Heart left ventricle (tissue), 16 donors: ENCODE measurements around the gene YPEL3. TPM values are rescaled to one million over a fixed set of nuclear protein-coding genes. Genes with fewer than 3 reads are reported as not detected.

Experiments
- ATAC-seq, 4 donors: fragments of 200-7000 bp; cut with Tn5 transposase; one replicate each; pipeline ENCODE4 v1.9.1; 2020 to 2022; ENCODE audit warnings: moderate library complexity in 4 of 4, mild to moderate bottlenecking in 3 of 4, moderate number of reproducible peaks in 1 of 4
- DNase-seq, 5 donors: peaks; one replicate each; pipeline ENCODE4 v3.0.0-alpha.2; 2020
- H3K27ac ChIP-seq, 12 donors: fragments of 200-600 bp; sonication (generic) in 4 of 12; one replicate each; pipeline versions ENCODE4 v1.5.0 to v1.8.0; 2016 to 2022; ENCODE audit warnings: mild to moderate bottlenecking in 2 of 12
- H3K27me3 ChIP-seq, 9 donors: fragments of 200-600 bp; sonication (generic) in 2 of 9; one replicate each; pipeline versions ENCODE4 v1.5.1 to v1.8.0; 2016 to 2022; ENCODE audit warnings: mild to moderate bottlenecking in 3 of 9
- H3K36me3 ChIP-seq, 9 donors: fragments of 200-600 bp; sonication (generic) in 2 of 9; one replicate each; pipeline versions ENCODE4 v1.5.0 to v1.8.0; 2018 to 2022; ENCODE audit warnings: mild to moderate bottlenecking in 2 of 9
- H3K4me1 ChIP-seq, 12 donors: fragments of 200-600 bp; sonication (generic) in 4 of 12; one replicate each; pipeline versions ENCODE4 v1.5.0 to v1.8.0; 2016 to 2022; ENCODE audit warnings: mild to moderate bottlenecking in 3 of 12
- H3K4me3 ChIP-seq, 12 donors: fragments of 200-600 bp; sonication (generic) in 4 of 12; one replicate each; pipeline versions ENCODE4 v1.5.0 to v1.8.0; 2017 to 2022; ENCODE audit warnings: mild to moderate bottlenecking in 9 of 12, moderate library complexity in 4 of 12
- H3K9me3 ChIP-seq, 12 donors: fragments of 200-600 bp; sonication (generic) in 4 of 12; one replicate each; pipeline versions ENCODE4 v1.5.0 to v1.8.0; 2016 to 2022; ENCODE audit warnings: mild to moderate bottlenecking in 1 of 12
- CTCF ChIP-seq, 12 donors: fragments of 200-600 bp; sonication (generic) in 4 of 12; IDR thresholded peaks; one replicate each; pipeline versions ENCODE4 v1.5.0 to v1.8.0; 2018 to 2022; ENCODE audit warnings: antibody characterized with exemption in 12 of 12, mild to moderate bottlenecking in 5 of 12
- POLR2A ChIP-seq, 2 donors: fragments of 450-650 bp; IDR thresholded peaks; one replicate each; pipeline ENCODE4 v1.6.1; 2017; ENCODE audit warnings: antibody characterized with exemption in 2 of 2, mild to moderate bottlenecking in 2 of 2, moderate library complexity in 2 of 2
- WGBS, 4 donors: extraction: QIAGEN DNeasy Blood & Tissue Kit in 2 of 4; methylation state at CpG; one replicate each; pipeline versions ENCODE4 v1.1.5 to v1.1.7; 2013 to 2018; 5-methylcytosine and 5-hydroxymethylcytosine counted together
- intact Hi-C, 10 donors: fragments of 100-400 bp; cut with DNase I; formaldehyde crosslinking; loops; one replicate each; pipeline versions ENCODE4 v1.11.1 to v1.14.2; 2022
- polyA plus RNA-seq, 2 donors: library from polyadenylated mRNA; stranded (reverse); fragments of 200-250 nt; gene quantifications; one replicate each; pipeline ENCODE4 v1.2.3, GENCODE V29; 2013
- total RNA-seq, 9 donors: library from RNA; depleted of rRNA in 2 of 9; stranded (reverse); fragments of >200 nt in 2 of 9; fragmentation: NEBNext Ultra II Directional in 3 of 9; extraction: Animal tissue kit (Norgen Biotek cat#: 25700) in 3 of 9; gene quantifications; one replicate each; pipeline versions ENCODE4 v1.1.0 to v1.2.4, GENCODE V29; 2016 to 2023
- donor health status: ischemic (EF 13 %, LVEDD 7.1; RV severe dilation, severe dysfunction).
- donor health status: healthy with polysubstance abuse.
- donor health status: DM: no; HTN: yes; CAD: no.
- donor health status: DM: no; HTN: no; CAD: no.
- donor health status: ischemic (EF 25% LVEDD 6.9; RV normal size, moderate dysfunction).
- donor health status: ischemic (EF 25% LVEDD 5.7; RV mildly dilated, moderate dysfunction).
- donor health status: healthy.
- donor health status: DM: yes; HTN: yes; CAD: no.
- donor health status: ischemic (EF 35%, LVEDD 5.7; RV mildly dilated, moderate dysfunction).
- donor health status: nonischemic (EF 11% LVEDD 7.7; RV severe dilation, severe dysfunction).
- donor health status: DM: yes; HTN: yes; CAD: no.
- donor health status: PGD.
- donor health status: ischemic (EF 29% LVEDD 5.4; RV normal size, mild dysfunction).
- donor health status: nonischemic (EF 23%, LVEDD 6.1; RV moderate dilation, normal function).

Gene YPEL3
- total and polyA plus RNA-seq, 11 donors: 34.8 to 248 (median 50.3) TPM

GRCh38 chr16:30114411-30114810 lies 18.4 kb upstream of the YPEL3 start:
- no peak for ATAC-seq

GRCh38 chr16:30113711-30114333 lies 17.8 kb upstream of the YPEL3 start:
- TF ChIP-seq POLR2A (IDR thresholded peaks at IDR 0.05) (no peak), CTCF (IDR thresholded peaks at IDR 0.05) (no peak)
- no peak for ATAC-seq
- Histone ChIP-seq H3K27me3 (no peaks in the 10 kb centered on the region), H3K4me1 (peaks cover 0 to 6% (median 0%) of the 10 kb centered on the region in 12 donors), H3K36me3 (peaks cover 0 to 96% (median 87%) of the 10 kb centered on the region in 9 donors), H3K4me3 (no peak overlapping the region), H3K27ac (peak overlapping the region in 1 of 12 donors; percentile 4), H3K9me3 (no peaks in the 10 kb centered on the region)
- no peak for DNase-seq
- intact Hi-C loops: no loop called here
- WGBS, 4 donors: 87 to 96% (median 89%) methylated on average over 14 to 20 of the region's 20 CpGs

More at GRCh38 chr16:30114411-30114810, 18.4 kb upstream of the YPEL3 start:
- no peak for TF ChIP-seq CTCF (IDR thresholded peaks at IDR 0.05)
- no peak for TF ChIP-seq POLR2A (IDR thresholded peaks at IDR 0.05)
- Histone ChIP-seq H3K27me3 (no peaks in the 10 kb centered on the region), H3K4me3 (no peak overlapping the region), H3K36me3 (peaks cover 0 to 96% (median 89%) of the 10 kb centered on the region in 9 donors), H3K27ac (no peak overlapping the region), H3K4me1 (peaks cover 0 to 6% (median 0%) of the 10 kb centered on the region in 12 donors), H3K9me3 (no peaks in the 10 kb centered on the region)
- intact Hi-C loops: no loop called here
- DNase-seq: no peak
- 83 to 92% (median 89%) methylated on average over 4 to 11 of the region's 11 CpGs for WGBS, 4 donors

- Histone ChIP-seq H3K27me3 (no peaks in the 10 kb centered on the region), H3K9me3 (no peaks in the 10 kb centered on the region), H3K36me3 (peaks cover 0 to 96% (median 87%) of the 10 kb centered on the region in 9 donors), H3K4me3 (no peak within 1 kb of the TSS), H3K4me1 (peaks cover 0 to 6% (median 0%) of the 10 kb centered on the region in 12 donors), H3K27ac (peak within 1 kb of the TSS in 1 of 12 donors; percentile 4)
- WGBS, 4 donors: 67 to 76% (median 74%) methylated on average over 19 to 20 of the region's 20 CpGs
- no peak for TF ChIP-seq CTCF (IDR thresholded peaks at IDR 0.05)
- TF ChIP-seq POLR2A (IDR thresholded peaks at IDR 0.05): no peak
- peak in 3 of 4 donors; percentile 40 to 61 (median 43) for ATAC-seq
- intact Hi-C loops: no loop called here
- DNase-seq: peak in 2 of 5 donors; percentile 48 to 67
These were observed 17.2 kb upstream of the YPEL3 start, which contains the start of gene GDPD3 for GRCh38 chr16:30113031-30113710. Gene GDPD3, minus strand, starts transcription at chr16:30113537. Its CDS starts 59 bp downstream, at chr16:30113478.
